ENCODE results near the gene ITPKC. TPM values are rescaled to one million over a fixed set of nuclear protein-coding genes. Genes with fewer than 3 reads are reported as not detected.

The ITPKC gene
- total and polyA plus RNA-seq, 2 of the 13 experiments (the other 11 are each of a cell fraction or from before 2014, with no cell fraction given): 6.9 to 11.2 TPM

DNA sequence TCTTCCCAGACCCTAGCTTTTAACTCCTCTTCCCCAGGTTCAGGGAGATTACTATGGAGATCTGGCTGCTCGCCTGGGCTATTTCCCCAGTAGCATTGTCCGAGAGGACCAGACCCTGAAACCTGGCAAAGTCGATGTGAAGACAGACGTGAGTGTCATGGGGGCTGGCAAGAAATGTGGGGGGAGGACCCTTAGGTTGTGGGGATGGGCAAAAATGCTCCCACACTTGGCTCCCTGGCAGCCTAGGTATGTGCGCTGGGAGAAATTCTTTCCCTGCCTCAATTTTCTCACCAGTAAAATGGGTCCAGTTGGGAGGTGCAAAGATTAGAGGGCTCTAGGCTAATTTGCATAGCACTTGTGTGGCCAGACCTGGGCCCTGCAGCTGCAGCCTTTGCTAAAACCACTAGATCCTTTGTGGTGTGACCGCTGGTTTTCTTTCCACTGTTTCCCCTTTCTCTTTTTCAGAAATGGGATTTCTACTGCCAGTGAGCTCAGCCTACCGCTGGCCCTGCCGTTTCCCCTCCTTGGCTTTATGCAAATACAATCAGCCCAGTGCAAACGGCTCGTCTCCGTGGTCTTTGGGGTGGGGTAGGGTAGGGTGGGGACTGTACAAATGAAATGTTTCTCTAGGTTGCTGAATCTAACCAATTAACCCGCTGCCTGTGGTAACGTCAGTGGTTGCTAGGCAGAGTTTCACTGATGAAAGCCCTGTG lies 60.2 kb downstream of the ITPKC start (continued):
- TF ChIP-seq, protein P1, sequence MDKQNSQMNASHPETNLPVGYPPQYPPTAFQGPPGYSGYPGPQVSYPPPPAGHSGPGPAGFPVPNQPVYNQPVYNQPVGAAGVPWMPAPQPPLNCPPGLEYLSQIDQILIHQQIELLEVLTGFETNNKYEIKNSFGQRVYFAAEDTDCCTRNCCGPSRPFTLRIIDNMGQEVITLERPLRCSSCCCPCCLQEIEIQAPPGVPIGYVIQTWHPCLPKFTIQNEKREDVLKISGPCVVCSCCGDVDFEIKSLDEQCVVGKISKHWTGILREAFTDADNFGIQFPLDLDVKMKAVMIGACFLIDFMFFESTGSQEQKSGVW (CRISPR knock-in tag; IDR thresholded peaks at IDR 0.05; ENCODE audit: borderline replicate concordance): no peak
- TF ChIP-seq, protein P2, sequence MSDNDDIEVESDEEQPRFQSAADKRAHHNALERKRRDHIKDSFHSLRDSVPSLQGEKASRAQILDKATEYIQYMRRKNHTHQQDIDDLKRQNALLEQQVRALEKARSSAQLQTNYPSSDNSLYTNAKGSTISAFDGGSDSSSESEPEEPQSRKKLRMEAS (IDR thresholded peaks at IDR 0.05): 0 out of 2 replicates have a peak, but pooled peaks have one; percentile 25
- TF ChIP-seq, protein P3, sequence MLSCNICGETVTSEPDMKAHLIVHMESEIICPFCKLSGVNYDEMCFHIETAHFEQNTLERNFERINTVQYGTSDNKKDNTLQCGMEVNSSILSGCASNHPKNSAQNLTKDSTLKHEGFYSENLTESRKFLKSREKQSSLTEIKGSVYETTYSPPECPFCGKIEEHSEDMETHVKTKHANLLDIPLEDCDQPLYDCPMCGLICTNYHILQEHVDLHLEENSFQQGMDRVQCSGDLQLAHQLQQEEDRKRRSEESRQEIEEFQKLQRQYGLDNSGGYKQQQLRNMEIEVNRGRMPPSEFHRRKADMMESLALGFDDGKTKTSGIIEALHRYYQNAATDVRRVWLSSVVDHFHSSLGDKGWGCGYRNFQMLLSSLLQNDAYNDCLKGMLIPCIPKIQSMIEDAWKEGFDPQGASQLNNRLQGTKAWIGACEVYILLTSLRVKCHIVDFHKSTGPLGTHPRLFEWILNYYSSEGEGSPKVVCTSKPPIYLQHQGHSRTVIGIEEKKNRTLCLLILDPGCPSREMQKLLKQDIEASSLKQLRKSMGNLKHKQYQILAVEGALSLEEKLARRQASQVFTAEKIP (CRISPR knock-in tag; IDR thresholded peaks at IDR 0.05; ENCODE audit: borderline replicate concordance): no peak
- TF ChIP-seq ZNF747 (CRISPR knock-in tag; IDR thresholded peaks at IDR 0.05; ENCODE audit: borderline replicate concordance): no peak
- TF ChIP-seq, protein P4, sequence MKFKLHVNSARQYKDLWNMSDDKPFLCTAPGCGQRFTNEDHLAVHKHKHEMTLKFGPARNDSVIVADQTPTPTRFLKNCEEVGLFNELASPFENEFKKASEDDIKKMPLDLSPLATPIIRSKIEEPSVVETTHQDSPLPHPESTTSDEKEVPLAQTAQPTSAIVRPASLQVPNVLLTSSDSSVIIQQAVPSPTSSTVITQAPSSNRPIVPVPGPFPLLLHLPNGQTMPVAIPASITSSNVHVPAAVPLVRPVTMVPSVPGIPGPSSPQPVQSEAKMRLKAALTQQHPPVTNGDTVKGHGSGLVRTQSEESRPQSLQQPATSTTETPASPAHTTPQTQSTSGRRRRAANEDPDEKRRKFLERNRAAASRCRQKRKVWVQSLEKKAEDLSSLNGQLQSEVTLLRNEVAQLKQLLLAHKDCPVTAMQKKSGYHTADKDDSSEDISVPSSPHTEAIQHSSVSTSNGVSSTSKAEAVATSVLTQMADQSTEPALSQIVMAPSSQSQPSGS (CRISPR knock-in tag; IDR thresholded peaks at IDR 0.05): no peak
- 0 out of 2 replicates have a peak, but pooled peaks have one; percentile 14 for TF ChIP-seq ZNF136 (CRISPR knock-in tag; IDR thresholded peaks at IDR 0.05; ENCODE audit: low read depth)
- peak; percentile 19; the same call in 1 of the 2 replicates for TF ChIP-seq ZNF605 (CRISPR knock-in tag; IDR thresholded peaks at IDR 0.05)
- no peak for TF ChIP-seq TGIF2 (CRISPR knock-in tag; IDR thresholded peaks at IDR 0.05)
- TF ChIP-seq TCF7 (IDR thresholded peaks at IDR 0.05; ENCODE audit: low read depth): no peak
- TF ChIP-seq NRL (CRISPR knock-in tag; IDR thresholded peaks at IDR 0.05; ENCODE audit: borderline replicate concordance): no peak
- TF ChIP-seq EP300 (IDR thresholded peaks at IDR 0.05; ENCODE audit: low read depth in 2 of 2, low read length in 2 of 2): no peak
- no peak for TF ChIP-seq EP300 (CRISPR knock-in tag; IDR thresholded peaks at IDR 0.05; ENCODE audit: borderline replicate concordance)
- peak; percentile 49; the same call in 1 of the 2 replicates for TF ChIP-seq FOXC1 (CRISPR knock-in tag; IDR thresholded peaks at IDR 0.05; ENCODE audit: borderline replicate concordance)
- TF ChIP-seq, protein P5, sequence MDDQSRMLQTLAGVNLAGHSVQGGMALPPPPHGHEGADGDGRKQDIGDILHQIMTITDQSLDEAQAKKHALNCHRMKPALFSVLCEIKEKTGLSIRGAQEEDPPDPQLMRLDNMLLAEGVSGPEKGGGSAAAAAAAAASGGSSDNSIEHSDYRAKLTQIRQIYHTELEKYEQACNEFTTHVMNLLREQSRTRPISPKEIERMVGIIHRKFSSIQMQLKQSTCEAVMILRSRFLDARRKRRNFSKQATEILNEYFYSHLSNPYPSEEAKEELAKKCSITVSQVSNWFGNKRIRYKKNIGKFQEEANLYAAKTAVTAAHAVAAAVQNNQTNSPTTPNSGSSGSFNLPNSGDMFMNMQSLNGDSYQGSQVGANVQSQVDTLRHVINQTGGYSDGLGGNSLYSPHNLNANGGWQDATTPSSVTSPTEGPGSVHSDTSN (CRISPR knock-in tag; IDR thresholded peaks at IDR 0.05; ENCODE audit: borderline replicate concordance): no peak

Measured in HepG2 (cell line).